Measurements from ENCODE around the gene BEND6. TPM values are rescaled to one million over a fixed set of nuclear protein-coding genes. Genes with fewer than 3 reads are reported as not detected.

The BEND6 gene
- total RNA-seq, 1 experiment from 2014 or later: not detected

DNA sequence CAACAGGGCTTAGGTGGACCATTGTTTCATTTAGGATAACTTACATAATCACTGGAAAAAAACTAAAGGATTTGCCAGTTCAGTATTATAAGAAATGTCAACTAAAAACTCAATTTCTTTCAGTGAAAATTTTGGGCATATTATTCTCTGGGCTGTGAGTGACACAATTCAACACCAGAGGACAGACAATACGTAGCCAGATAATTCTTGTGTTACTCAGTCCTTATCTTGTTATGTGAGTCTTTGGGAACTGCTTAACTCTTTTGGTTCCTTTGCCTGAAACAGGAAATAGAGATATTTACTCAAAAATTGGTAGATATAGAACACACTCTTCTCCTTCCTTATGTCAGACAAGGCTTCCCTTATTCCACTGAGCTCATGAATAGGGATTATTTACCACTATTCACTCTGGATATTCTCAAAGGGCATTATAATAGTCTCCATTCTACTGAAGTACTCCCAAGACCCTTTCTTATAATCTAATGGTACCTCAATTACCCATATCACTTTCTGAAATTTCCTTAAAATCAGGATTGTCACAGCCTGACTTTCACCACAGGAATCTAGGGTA is 4.9 kb upstream of the BEND6 start:
- H3K4me3 ChIP-seq (ENCODE audit: low read length): no peak overlapping the region
- H3K9ac ChIP-seq (ENCODE audit: low read length): no peak overlapping the region
- H3K9me2 ChIP-seq (replicated peaks; ENCODE audit: insufficient read depth, low read length): no peaks in the 10 kb centered on the region
- no peaks in the 10 kb centered on the region for H3K36me3 ChIP-seq (ENCODE audit: insufficient read depth, low read length)
- no peak overlapping the region for H2AFZ ChIP-seq (ENCODE audit: low read length)
- H3K9me3 ChIP-seq (ENCODE audit: low read length): no peaks in the 10 kb centered on the region
- peaks cover 8% of the 10 kb centered on the region; the same call in 1 of the 2 replicates for H3K4me1 ChIP-seq (ENCODE audit: low read length)
- no peak for DNase-seq
- no peak overlapping the region for H3K4me2 ChIP-seq (ENCODE audit: low read depth, low read length, poor library complexity, severe bottlenecking)
- no peak overlapping the region for H3K27ac ChIP-seq (ENCODE audit: low read length)
- H4K20me1 ChIP-seq (ENCODE audit: insufficient read depth, low read depth, low read length): no peaks in the 10 kb centered on the region
- no peaks in the 10 kb centered on the region for H3K79me2 ChIP-seq (ENCODE audit: low read length)
- no peaks in the 10 kb centered on the region for H3K27me3 ChIP-seq (ENCODE audit: low read length)

DNA sequence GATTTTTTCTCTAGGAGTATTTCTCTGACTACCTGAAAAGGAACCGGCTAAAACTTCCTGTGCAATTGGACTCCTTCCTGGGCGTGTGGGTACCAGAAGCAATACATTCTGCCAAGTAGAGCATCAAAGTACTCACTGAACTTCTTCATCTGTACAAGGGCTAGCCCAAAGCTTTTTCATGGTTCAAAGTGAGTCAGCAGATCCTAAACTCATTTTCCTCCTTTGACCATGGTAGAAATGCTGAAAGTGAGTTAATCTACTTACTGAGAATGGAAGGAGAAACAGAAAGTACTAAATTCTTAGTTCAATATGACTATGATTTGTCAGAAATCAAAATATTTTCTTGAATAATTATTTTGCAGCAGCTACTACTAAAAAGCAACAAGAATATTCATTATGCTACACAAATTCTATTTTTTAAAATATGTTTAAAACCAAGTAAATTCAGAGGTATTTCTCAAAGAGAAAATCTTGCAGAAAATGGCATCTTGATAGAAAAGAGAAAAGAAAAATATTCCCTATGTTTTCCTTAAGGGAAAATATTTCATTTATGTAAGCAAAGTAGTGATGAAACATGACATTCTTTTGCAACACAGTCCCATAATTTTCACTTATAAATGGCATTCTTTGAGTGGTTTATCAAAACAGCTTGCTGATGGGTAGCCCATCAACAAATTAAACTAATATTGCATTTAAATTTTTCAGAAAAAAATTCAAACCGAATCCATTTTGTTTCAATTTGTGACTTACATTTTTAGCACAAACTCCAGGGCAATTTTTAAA is 3.7 kb upstream of the BEND6 start:
- H3K9ac ChIP-seq (ENCODE audit: low read length): no peak overlapping the region
- no peak overlapping the region for H3K4me3 ChIP-seq (ENCODE audit: low read length)
- no peak overlapping the region for H3K4me2 ChIP-seq (ENCODE audit: low read depth, low read length, poor library complexity, severe bottlenecking)
- peaks cover 18% of the 10 kb centered on the region for H3K4me1 ChIP-seq (ENCODE audit: low read length)
- H3K9me3 ChIP-seq (ENCODE audit: low read length): no peaks in the 10 kb centered on the region
- H2AFZ ChIP-seq (ENCODE audit: low read length): no peak overlapping the region
- no peak for DNase-seq
- no peaks in the 10 kb centered on the region for H3K9me2 ChIP-seq (replicated peaks; ENCODE audit: insufficient read depth, low read length)
- H3K27me3 ChIP-seq (ENCODE audit: low read length): no peaks in the 10 kb centered on the region
- no peak overlapping the region for H3K27ac ChIP-seq (ENCODE audit: low read length)
- H3K36me3 ChIP-seq (ENCODE audit: insufficient read depth, low read length): no peaks in the 10 kb centered on the region
- no peaks in the 10 kb centered on the region for H3K79me2 ChIP-seq (ENCODE audit: low read length)
- no peaks in the 10 kb centered on the region for H4K20me1 ChIP-seq (ENCODE audit: insufficient read depth, low read depth, low read length)

DNA sequence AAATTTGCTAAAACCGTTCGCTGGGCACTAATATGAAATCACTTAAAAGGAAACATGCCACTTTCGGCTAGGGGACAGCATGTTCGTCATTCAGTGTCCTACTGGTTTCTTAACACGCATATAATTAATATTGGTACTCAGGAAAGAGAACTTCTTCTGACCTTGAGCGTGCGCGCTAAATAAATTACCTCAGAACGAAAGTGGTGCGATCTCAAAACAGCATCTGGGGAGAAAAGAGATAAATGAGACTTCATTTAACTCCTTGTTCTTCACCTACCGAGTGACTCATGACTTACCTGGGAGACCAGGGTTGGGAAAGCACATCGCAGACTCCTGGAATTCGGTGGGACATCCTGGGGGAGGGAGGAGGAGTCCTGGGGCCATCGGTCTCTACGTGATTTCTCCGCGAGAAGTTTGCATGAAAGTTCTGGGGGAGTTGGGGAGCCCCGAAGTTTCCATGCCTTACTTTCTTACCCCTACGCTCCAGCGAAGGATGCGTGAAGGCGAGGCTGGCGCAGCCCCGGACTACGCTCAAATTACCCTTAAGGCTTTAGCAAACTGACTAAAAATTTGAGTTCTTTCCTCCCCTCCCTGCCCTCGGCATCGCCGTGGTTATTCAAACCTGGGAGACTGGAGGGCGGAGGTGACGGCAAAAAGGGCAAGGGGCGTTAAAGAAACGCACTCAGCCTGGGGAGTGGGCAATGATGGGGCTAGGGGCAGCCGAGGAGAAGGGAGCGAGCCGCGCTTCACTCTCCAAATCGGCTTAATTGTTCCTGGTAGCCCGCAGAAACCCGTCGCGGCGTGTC is 1.1 kb upstream of the BEND6 start:
- H4K20me1 ChIP-seq (ENCODE audit: insufficient read depth, low read depth, low read length): no peaks in the 10 kb centered on the region
- no peaks in the 10 kb centered on the region for H3K36me3 ChIP-seq (ENCODE audit: insufficient read depth, low read length)
- no peak overlapping the region for H3K9ac ChIP-seq (ENCODE audit: low read length)
- peak overlapping the region; percentile 40 for H3K4me2 ChIP-seq (ENCODE audit: low read depth, low read length, poor library complexity, severe bottlenecking)
- H3K9me3 ChIP-seq (ENCODE audit: low read length): no peaks in the 10 kb centered on the region
- H3K9me2 ChIP-seq (replicated peaks; ENCODE audit: insufficient read depth, low read length): no peaks in the 10 kb centered on the region
- no peak for DNase-seq
- 0 out of 2 replicates have a peak overlapping the region, but pooled peaks have one; percentile 12 for H2AFZ ChIP-seq (ENCODE audit: low read length)
- H3K79me2 ChIP-seq (ENCODE audit: low read length): no peaks in the 10 kb centered on the region
- no peaks in the 10 kb centered on the region for H3K27me3 ChIP-seq (ENCODE audit: low read length)
- no peak overlapping the region for H3K27ac ChIP-seq (ENCODE audit: low read length)
- peak overlapping the region; percentile 43; the same call in 1 of the 2 replicates for H3K4me3 ChIP-seq (ENCODE audit: low read length)
- H3K4me1 ChIP-seq (ENCODE audit: low read length): peaks cover 18% of the 10 kb centered on the region

DNA sequence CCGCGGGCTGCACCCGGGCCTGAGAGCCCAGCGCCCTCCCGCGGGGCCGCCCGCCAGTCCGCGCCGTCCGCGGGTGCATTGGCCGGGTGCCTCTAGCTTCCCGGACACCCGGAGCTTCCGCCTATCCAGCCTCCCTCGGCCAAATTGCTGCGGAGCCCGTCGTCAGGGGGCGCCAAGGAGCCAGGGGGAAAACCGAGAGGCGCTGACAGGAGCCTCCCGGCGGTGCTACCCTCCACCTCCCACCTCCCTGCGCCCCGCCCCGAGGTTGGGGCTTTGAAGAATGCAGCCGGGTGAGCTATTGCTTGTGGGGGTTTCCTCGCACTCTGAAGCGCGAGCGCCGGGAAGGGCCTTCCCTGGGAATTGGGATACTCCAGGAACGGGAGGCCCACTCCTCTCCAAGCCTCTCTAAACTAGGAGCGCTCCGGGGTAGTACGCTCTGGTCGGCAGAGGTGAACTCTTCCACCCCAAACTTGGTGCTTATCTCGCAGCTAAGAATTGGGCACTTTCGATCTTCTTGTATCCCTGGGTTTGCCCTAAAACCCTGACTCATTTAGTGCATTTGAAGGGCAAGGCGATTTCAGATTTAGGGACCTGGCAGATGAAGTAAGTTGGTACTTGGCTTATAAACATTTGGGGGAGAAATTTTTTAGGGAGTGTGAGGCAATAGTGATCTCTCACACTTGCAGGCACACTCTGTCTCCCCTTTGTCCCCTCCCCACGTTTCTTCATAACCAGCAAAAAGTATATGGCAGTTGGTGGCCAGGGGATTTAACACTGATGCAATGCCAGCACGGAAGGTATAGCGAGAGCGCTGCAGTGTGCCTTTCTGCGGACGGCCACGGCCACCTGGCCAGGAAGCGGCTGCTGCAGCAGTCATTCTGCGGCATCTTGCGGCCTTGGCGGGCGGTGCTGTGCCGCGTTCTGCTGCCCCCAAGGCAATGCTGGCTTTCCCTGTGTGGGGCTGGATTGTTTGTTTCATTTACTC is 556 bp downstream of the BEND6 start:
- H3K9me2 ChIP-seq (replicated peaks; ENCODE audit: insufficient read depth, low read length): no peaks in the 10 kb centered on the region
- peak overlapping the region; percentile 85 for H2AFZ ChIP-seq (ENCODE audit: low read length)
- no peaks in the 10 kb centered on the region for H3K79me2 ChIP-seq (ENCODE audit: low read length)
- H3K36me3 ChIP-seq (ENCODE audit: insufficient read depth, low read length): no peaks in the 10 kb centered on the region
- no peaks in the 10 kb centered on the region for H4K20me1 ChIP-seq (ENCODE audit: insufficient read depth, low read depth, low read length)
- H3K9ac ChIP-seq (ENCODE audit: low read length): peak overlapping the region; percentile 50
- peaks cover 18% of the 10 kb centered on the region for H3K4me1 ChIP-seq (ENCODE audit: low read length)
- H3K27me3 ChIP-seq (ENCODE audit: low read length): no peaks in the 10 kb centered on the region
- peak; percentile 92 for DNase-seq
- peak overlapping the region; percentile 77 for H3K4me2 ChIP-seq (ENCODE audit: low read depth, low read length, poor library complexity, severe bottlenecking)
- peak overlapping the region; percentile 65 for H3K4me3 ChIP-seq (ENCODE audit: low read length)
- H3K27ac ChIP-seq (ENCODE audit: low read length): no peak overlapping the region
- no peaks in the 10 kb centered on the region for H3K9me3 ChIP-seq (ENCODE audit: low read length)

DNA sequence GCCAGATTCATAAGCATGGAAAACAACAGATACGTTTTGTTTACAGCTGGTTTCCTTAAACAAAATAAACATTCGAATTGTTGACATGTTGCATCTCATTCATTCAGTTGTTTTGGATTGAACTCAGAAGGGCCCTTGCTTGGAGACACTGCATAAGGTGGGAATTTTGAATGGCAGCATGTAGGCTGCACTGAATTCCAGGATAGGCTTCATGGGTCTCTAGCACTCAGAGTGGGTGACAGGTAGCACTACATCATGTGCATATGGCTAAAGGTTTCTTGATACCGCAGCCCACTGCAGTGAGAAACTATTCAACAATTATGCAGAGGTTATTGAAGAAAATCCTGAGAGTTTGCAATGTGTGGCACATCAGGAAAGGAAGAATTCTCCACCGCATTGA is 1.6 kb downstream of the BEND6 start:
- Histone ChIP-seq H3K27me3 (ENCODE audit: low read length) (no peaks in the 10 kb centered on the region), H3K4me2 (ENCODE audit: low read depth, low read length, poor library complexity, severe bottlenecking) (no peak overlapping the region)

DNA sequence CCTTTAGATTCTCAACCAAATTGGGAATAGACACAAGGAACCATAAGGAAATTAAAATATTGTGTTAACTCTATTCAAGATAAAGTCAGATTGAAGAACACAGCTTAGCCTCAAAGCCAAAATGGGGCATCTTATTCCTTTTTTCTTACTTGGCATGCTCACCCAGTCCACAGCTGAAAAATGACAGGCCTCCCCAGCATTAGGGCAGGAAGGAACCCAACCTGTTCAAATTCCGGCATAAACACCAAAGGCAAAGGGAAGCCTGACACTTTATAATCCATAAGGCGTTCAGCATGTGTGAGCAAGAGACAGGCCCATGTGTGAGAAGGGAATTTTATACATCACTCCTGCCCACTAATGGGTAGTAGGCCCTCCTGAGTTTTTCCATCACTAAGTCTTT is 2.9 kb downstream of the BEND6 start:
- H3K27me3 ChIP-seq (ENCODE audit: low read length): no peaks in the 10 kb centered on the region
- H3K9me2 ChIP-seq (replicated peaks; ENCODE audit: insufficient read depth, low read length): no peaks in the 10 kb centered on the region
- no peak overlapping the region for H2AFZ ChIP-seq (ENCODE audit: low read length)
- no peaks in the 10 kb centered on the region for H3K36me3 ChIP-seq (ENCODE audit: insufficient read depth, low read length)
- DNase-seq: no peak
- no peaks in the 10 kb centered on the region for H3K79me2 ChIP-seq (ENCODE audit: low read length)
- no peak overlapping the region for H3K27ac ChIP-seq (ENCODE audit: low read length)
- H3K4me2 ChIP-seq (ENCODE audit: low read depth, low read length, poor library complexity, severe bottlenecking): no peak overlapping the region
- H3K9ac ChIP-seq (ENCODE audit: low read length): no peak overlapping the region
- peaks cover 18% of the 10 kb centered on the region for H3K4me1 ChIP-seq (ENCODE audit: low read length)
- H3K9me3 ChIP-seq (ENCODE audit: low read length): no peaks in the 10 kb centered on the region
- H4K20me1 ChIP-seq (ENCODE audit: insufficient read depth, low read depth, low read length): no peaks in the 10 kb centered on the region
- H3K4me3 ChIP-seq (ENCODE audit: low read length): no peak overlapping the region

More for the DNA sequence above, 1.6 kb downstream of the BEND6 start:
- Histone ChIP-seq H3K4me3 (ENCODE audit: low read length) (no peak overlapping the region), H4K20me1 (ENCODE audit: insufficient read depth, low read depth, low read length) (no peaks in the 10 kb centered on the region), H3K36me3 (ENCODE audit: insufficient read depth, low read length) (no peaks in the 10 kb centered on the region), H3K79me2 (ENCODE audit: low read length) (no peaks in the 10 kb centered on the region), H3K4me1 (ENCODE audit: low read length) (peaks cover 18% of the 10 kb centered on the region), H3K27ac (ENCODE audit: low read length) (no peak overlapping the region), H2AFZ (ENCODE audit: low read length) (no peak overlapping the region), H3K9me2 (replicated peaks; ENCODE audit: insufficient read depth, low read length) (no peaks in the 10 kb centered on the region), H3K9ac (ENCODE audit: low read length) (no peak overlapping the region), H3K9me3 (ENCODE audit: low read length) (no peaks in the 10 kb centered on the region)
- DNase-seq: no peak

DNA sequence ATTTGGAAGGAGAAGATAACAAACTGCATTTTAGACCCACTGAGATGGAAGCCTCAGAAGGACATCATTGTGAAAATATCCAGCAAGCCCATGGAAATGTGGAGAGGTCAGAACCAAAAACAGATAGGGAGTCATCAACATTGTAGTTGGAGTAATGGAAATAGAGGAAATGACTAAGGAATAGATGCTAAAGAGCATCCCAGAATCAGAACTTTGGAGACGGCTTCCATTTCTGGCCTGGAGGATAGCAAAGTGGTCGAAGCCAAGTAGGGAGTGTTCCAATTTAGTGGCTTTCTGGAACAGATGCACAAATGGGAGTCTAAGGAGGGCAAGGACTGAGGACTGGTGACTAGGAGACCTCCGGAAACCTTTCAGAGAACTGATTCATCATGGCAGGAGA is 3.6 kb downstream of the BEND6 start:
- Histone ChIP-seq H3K27me3 (ENCODE audit: low read length) (no peaks in the 10 kb centered on the region), H3K79me2 (ENCODE audit: low read length) (no peaks in the 10 kb centered on the region), H3K9me3 (ENCODE audit: low read length) (no peaks in the 10 kb centered on the region), H2AFZ (ENCODE audit: low read length) (no peak overlapping the region), H3K36me3 (ENCODE audit: insufficient read depth, low read length) (no peaks in the 10 kb centered on the region), H3K4me1 (ENCODE audit: low read length) (peaks cover 18% of the 10 kb centered on the region), H3K9me2 (replicated peaks; ENCODE audit: insufficient read depth, low read length) (no peaks in the 10 kb centered on the region), H3K4me2 (ENCODE audit: low read depth, low read length, poor library complexity, severe bottlenecking) (no peak overlapping the region), H3K4me3 (ENCODE audit: low read length) (no peak overlapping the region), H3K9ac (ENCODE audit: low read length) (no peak overlapping the region), H3K27ac (ENCODE audit: low read length) (no peak overlapping the region), H4K20me1 (ENCODE audit: insufficient read depth, low read depth, low read length) (no peaks in the 10 kb centered on the region)
- no peak for DNase-seq
